Coronary artery (tissue), 2 donors: ENCODE results near the gene FZR1.

Experiments
- DNase-seq: peaks from one replicate; pipeline ENCODE4 v3.0.0-alpha.2; 2017; ENCODE audit warnings: low spot score
- H3K27ac ChIP-seq, 2 donors: fragments of 200-600 bp; sonication (generic); one replicate each; pipeline ENCODE4 v1.5.1; 2016 to 2019
- H3K4me3 ChIP-seq: fragments of 200-600 bp; sonication (generic); 2 replicates; pipeline ENCODE4 v1.5.1; 2016; ENCODE audit warnings: mild to moderate bottlenecking, moderate library complexity
- CTCF ChIP-seq: fragments of 200-600 bp; sonication (generic); IDR thresholded peaks from one replicate; pipeline ENCODE4 v1.5.1; 2019; ENCODE audit warnings: antibody characterized with exemption

The FZR1 gene

GRCh38 chr19:3459965-3460582 lies 46.0 kb upstream of the FZR1 start:
- peak overlapping the region; percentile 94 to 100 for H3K27ac ChIP-seq
- TF ChIP-seq CTCF, result no peak
- DNase-seq, result no peak
- H3K4me3 ChIP-seq, result peak overlapping the region; percentile 54

- no peak for TF ChIP-seq CTCF
- Histone ChIP-seq H3K27ac (peak overlapping the region; percentile 57 to 86), H3K4me3 (no peak overlapping the region)
- no peak for DNase-seq
Observed at GRCh38 chr19:3462991-3463713, 43.0 kb upstream of the FZR1 start.

- TF ChIP-seq CTCF, result no peak
- DNase-seq, result no peak
- no peak overlapping the region for H3K4me3 ChIP-seq
- H3K27ac ChIP-seq, result peak overlapping the region; percentile 57 to 86
Observed at GRCh38 chr19:3463714-3464586, 42.2 kb upstream of the FZR1 start.

- no peak for DNase-seq
- no peak for TF ChIP-seq CTCF
- no peak overlapping the region for H3K4me3 ChIP-seq
- peak overlapping the region; percentile 57 to 86 for H3K27ac ChIP-seq
Observed at GRCh38 chr19:3464587-3465235, 41.4 kb upstream of the FZR1 start.

GRCh38 chr19:3465552-3465951 lies 40.6 kb upstream of the FZR1 start:
- Histone ChIP-seq H3K4me3 (no peak overlapping the region), H3K27ac (peak overlapping the region; percentile 83 to 89)
- TF ChIP-seq CTCF, result no peak
- DNase-seq, result no peak

GRCh38 chr19:3466635-3467034 lies 39.5 kb upstream of the FZR1 start:
- no peak for TF ChIP-seq CTCF
- H3K4me3 ChIP-seq, result no peak overlapping the region
- peak overlapping the region; percentile 83 to 89 for H3K27ac ChIP-seq
- peak; percentile 93 for DNase-seq
